CD4-positive, alpha-beta T cell treated with Interferon alpha-2 for 1 hour (primary cell): ENCODE data around the gene PLIN3.
A peak's percentile ranks its signal among the peaks of the same experiment; 100 is the strongest.
"Not testable (repeated sequence)": the region's sequence is repeated elsewhere in the genome, so short reads cannot be mapped to it uniquely, and the experiment has no call there.

ENCODE experiments used
- DNase-seq, 2 donors: peaks; one replicate each; pipeline ENCODE4 v3.0.0-alpha.2; 2020 to 2022

The PLIN3 gene

DNA sequence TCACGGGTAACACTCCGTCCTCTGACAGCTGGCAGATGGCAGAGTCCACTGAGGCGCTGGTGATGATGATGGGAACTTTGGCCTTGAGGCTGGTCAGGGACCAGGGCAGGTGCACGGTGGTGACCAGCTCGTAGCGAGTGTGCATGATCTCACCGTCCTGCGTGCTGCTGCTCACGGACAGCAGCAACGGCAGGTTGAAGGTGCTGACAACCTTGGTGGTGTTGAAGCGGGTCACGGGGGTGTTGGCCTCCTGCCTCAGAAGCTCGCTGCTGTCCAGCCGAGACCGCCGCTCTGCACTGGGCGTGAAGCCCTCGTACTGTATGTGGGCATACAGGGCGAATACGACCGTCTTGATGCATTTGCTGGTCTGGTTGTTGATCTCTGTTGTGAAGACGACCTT, 23.6 kb upstream of the PLIN3 start:
- no peak for DNase-seq

- no peak for DNase-seq
Measured at GRCh38 chr19:4889034-4889815, 21.8 kb upstream of the PLIN3 start.

DNA sequence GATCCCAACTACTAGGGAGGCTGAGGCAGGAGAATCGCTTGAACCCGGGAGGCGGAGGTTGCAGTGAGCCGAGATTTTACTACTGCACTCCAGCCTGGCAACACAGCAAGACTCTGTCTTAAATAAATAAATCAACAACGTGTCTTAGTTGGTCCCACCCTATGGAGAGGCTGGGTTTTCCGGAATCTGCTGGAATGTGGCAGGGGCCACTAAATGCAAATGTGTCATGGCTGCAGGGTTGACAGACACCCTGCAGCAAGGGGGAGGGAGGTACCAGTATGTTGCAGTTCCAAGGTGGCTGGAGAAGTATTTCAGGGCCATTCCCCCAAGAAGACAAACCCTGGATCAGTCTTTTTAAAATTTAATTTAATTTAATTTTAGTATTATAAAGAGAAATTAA, 20.3 kb upstream of the PLIN3 start:
- DNase-seq: not testable (repeated sequence)

DNA sequence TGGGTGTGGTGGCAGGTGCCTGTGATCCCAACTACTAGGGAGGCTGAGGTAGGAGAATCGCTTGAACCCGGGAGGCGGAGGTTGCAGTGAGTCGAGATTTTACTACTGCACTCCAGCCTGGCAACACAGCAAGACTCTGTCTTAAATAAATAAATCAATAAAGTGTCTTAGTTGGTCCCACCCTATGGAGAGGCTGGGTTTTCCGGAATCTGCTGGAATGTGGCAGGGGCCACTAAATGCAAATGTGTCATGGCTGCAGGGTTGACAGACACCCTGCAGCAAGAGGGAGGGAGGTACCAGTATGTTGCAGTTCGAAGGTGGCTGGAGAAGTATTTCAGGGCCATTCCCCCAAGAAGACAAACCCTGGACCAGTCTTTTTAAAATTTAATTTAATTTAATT, 17.5 kb upstream of the PLIN3 start:
- DNase-seq: not testable (repeated sequence)

DNA sequence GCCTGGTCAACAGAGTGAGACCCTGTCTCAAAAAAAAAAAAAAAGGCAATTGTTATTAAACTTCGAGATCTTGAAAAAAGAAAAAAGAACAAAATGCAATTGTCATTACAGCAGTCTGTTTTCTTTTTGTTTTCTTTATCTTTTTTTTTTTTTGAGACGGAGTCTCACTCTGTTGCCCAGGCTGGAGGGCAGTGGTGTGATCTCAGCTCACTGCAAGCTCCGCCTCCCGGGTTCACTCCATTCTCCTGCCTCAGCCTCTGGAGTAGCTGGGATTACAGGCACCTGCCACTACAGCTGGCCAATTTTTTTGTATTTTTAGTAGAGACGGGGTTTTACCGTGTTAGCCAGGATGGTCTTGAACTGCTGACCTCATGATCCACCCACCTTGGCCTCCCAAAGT, 15.4 kb upstream of the PLIN3 start:
- not testable (repeated sequence) for DNase-seq

GRCh38 chr19:4879041-4879440, 11.6 kb upstream of the PLIN3 start:
- DNase-seq: no peak

GRCh38 chr19:4878491-4878968, 11.1 kb upstream of the PLIN3 start:
- no peak for DNase-seq

- no peak for DNase-seq
Measured at GRCh38 chr19:4877753-4878490, 10.5 kb upstream of the PLIN3 start.

GRCh38 chr19:4873930-4874329, 6.5 kb upstream of the PLIN3 start:
- DNase-seq: no peak

DNA sequence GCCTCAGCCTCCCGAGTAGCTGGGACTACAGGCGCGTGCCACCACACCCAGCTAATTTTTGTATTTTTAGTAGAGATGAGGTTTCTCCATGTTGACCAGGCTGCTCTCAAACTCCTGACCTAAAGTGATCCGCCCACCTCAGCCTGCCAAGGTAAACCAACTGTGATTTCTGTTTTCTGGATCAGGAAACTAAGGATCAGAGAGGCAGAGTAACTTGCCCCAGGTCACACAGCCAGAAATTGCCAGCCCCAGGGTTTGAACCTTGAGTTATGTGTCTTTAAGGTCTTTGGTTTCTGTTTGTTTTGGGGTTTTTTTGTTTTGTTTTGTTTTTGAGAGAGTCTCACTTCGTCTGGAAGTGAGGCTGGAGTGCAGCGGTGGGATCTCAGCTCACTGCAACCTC, 4.2 kb upstream of the PLIN3 start:
- no peak for DNase-seq

DNA sequence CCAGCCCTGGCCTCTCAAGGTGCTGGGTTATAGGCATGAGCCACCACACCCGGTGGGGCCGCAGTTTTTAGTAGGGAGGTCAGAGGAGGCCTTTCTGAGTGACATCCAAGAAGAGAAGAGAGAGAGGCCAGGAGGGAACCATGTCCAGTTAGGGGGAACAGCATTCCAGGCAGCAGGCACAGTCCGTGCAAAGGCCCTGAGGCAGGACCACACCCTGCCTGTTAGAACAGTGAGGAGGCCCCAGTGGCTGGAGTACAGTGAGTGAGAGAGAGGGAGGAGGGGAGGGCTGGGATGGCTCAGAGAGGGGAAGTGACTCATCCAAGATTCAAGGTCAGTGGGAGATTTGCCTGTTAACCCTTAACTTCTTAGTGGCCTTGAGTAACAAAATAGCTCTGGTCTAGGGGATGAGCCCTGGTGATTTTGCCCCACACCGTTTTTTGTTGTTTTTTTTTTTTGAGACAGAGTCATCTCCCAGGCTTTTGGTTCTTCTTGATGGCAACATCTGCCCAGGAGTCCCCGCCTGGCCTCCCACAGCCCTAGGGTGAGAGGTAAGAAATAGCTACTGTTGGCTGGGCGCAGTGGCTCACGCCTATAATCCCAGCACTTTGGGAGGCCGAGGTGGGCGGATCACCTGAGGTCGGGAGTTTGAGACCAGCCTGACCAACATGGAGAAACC, 2.7 kb upstream of the PLIN3 start:
- peak in 1 of 2 donors; percentile 61 for DNase-seq

GRCh38 chr19:4868286-4868834, 893 bp upstream of the PLIN3 start:
- no peak for DNase-seq

GRCh38 chr19:4866595-4867424, 657 bp downstream of the PLIN3 start:
- peak; percentile 52 to 65 for DNase-seq

GRCh38 chr19:4861147-4861546, 6.3 kb downstream of the PLIN3 start:
- DNase-seq: no peak

GRCh38 chr19:4859697-4860096, 7.8 kb downstream of the PLIN3 start:
- DNase-seq: no peak

DNA sequence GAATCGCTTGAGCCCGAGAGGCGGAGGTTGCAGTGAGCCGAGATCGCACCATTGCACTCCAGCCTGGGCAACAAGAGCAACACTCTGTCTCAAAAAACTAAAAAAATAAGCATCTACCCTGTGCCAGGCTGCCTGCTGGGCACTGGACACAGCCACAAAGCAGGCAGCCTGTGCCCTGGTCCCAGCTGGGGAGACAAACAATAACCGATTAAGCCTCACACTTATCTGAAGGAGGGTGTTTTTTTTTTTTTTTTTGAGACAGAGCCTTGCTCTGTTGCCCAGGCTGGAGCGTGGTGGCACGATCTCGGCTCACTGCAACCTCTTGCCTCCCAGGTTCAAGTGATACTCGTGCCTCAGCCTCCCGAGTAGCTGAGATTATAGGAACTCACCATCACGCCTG, 11.0 kb downstream of the PLIN3 start:
- DNase-seq: not testable (repeated sequence)

DNA sequence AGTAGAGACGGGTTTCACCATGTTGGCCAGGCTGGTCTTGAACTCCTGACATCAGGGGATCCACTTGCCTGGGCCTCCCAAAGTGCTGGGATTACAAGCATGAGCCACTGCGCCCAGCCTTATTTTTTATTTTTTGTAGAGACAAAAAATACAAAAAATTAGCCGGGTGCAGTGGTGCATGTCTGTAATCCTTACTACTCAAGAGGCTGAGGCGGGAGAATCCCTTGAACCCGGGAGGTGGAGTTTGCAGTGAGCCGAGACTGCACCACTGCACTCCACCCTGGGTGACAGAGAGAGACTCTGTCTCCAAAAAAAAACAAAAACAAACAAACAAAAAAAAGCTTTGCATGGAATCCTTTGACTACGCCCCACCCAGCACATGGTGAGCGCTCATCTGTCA, 14.0 kb downstream of the PLIN3 start:
- not testable (repeated sequence) for DNase-seq

DNA sequence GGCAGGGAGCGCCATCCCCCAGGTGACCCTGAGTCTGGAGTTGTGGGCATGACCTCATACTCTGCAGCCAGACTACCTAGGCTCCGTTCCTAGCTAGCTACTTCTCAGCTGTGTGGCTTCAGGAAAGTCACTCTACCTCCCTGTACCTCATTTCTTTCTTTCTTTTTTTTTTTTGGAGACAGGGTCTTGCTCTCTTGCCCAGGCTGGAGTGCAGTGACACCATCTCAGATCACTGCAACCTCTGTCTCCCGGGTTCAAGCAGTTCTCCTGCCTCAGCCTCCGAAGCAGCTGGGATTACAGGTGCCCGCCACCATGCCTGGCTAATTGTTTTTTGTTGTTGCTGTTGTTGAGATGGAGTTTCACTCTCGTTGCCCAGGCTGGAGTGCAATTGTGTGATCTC, 15.0 kb downstream of the PLIN3 start:
- no peak for DNase-seq

DNA sequence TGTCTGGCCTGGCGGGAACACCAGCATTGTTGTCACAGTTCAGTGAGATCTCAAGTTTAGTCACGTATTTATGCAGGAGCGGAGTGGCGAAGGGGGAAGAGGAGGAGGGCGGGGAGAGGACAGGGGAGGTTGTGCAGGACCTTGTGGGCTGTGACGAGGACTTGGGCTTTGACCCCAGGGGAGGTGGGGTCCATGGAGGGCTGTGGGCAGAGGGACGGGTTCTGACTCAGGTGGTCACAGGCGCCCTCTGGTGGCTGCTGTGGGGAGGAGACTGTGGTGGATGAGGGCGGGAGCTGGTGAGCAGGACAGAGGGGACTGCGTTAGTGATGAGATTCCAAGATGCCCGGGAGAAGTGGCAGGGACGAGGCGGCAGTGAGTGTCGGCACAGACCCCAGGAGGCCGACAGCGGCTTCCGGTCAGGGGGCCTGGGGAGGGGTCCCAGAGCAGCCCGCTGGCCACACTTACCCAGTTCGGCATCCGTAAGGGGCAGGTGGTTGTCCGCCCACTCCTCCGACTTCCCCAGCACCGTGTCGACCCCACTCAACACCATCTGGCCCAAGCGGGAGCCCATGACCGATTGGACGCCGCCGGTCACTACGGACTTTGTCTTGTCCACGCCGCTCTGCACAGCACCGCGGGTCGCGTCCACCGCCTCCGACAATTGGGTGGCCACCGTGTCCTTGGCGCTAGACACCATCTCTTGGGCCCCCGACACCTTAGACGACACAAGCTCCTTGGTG, 15.7 kb downstream of the PLIN3 start:
- DNase-seq: peak; percentile 69 to 80

DNA sequence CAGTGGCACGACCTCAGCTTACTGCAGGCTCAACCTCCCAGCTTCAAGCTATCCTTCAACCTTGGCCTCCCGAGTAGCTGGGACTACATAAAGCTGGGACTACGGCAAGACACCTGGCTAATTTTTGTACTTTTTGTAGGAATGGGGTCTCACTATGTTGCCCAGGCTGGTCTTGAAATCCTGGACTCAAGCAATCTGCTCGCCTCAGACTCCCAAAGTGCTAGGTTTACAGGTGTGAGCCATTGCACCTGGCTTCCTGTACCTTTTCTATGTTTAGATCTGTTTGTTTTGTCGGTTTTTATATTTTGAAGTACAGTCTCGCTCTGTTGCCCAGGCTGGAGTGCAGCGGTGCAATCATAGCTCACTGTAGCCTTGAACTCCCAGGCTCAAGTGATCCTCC, 18.4 kb downstream of the PLIN3 start:
- DNase-seq: no peak

DNA sequence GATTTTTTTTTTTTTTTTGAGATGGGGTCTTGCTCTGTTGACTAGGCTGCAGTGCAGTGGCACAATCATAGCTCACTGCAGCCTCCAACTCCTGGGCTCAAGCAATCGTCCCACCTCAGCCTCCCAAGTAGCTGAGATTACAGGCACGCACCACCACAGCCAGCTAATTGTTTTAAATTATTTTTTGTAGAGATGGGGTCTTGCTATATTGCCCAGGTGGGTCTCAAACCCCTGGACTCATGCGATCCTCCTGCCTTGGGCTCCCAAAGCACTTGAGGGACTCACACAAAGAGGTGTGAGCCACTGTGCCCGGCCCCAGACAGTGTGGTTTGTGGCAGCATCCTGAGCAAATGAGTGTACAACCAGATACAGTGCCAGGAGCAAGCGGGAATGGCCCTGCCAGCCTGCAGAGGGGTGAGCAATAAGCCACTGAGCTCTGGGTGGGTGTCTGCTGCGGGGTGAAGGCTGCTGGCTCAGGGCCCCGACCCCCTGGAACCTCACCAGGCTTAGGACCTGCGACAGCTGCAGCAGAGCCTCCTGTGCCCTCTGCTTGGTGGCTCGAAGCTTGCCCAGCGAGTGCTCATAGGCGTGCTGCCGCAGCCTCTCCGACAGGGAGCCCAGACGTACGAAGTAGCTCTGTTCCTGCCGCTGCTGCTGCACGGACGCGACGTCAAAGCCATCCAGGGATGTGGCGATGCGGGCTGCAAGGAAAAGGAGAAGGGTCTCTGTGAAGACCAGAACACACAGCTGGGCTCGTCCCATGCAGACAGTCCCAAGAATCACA, 20.1 kb downstream of the PLIN3 start:
- DNase-seq: no peak
